GM21390 (cell line): ENCODE measurements around the gene AGT.
"Not testable (repeated sequence)": the region's sequence is repeated elsewhere in the genome, so short reads cannot be mapped to it uniquely, and the experiment has no call there.

Experiments
- ATAC-seq: cut with Tn5 transposase; IDR thresholded peaks from one replicate; pipeline ENCODE4 v1.9.1; 2021; ENCODE audit not compliant: unreplicated experiment

The AGT gene

DNA sequence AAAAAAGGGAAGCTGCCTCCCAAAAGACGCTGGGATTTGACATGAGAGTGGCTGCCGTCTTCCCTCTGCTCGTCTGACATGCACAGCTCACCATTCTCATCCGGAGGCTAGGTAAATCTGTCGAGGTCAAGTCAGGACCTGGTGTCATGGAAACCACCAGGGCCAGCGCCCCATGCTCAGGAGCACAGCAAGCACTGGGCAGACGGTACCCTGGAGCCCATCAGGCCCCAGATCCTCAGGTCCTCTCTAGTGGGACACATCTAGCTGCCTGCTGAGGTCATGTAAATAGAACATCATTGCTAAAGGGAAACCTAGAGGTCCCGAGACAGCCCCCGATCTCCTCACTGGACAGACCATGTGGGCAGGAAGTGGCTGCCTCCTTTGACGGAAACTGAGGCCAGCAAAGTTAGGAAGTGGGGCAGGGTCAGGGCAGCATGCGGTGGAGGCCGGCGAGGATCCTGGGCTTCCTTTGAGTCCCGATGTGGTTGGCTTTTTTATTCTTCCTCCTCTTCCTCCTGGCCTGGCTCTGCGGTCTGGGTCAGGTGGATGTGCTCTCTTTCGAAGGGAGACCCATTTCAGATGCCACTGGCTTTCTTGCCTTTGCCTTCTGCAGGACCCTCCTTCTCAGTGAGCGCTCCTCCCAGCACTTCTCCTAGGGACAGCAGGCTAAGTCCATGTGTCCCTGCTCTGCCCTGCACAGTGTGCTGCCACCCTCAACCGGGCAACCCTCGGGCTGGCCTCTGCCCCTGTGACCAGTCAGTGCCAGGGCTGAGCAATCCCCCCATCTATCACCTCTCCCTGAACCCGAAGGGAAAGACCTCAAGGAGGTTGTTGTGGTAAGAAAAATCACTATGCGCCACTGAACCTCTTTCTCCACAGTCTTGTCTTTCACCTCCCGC is 5.9 kb downstream of the AGT start:
- no peak for ATAC-seq

DNA sequence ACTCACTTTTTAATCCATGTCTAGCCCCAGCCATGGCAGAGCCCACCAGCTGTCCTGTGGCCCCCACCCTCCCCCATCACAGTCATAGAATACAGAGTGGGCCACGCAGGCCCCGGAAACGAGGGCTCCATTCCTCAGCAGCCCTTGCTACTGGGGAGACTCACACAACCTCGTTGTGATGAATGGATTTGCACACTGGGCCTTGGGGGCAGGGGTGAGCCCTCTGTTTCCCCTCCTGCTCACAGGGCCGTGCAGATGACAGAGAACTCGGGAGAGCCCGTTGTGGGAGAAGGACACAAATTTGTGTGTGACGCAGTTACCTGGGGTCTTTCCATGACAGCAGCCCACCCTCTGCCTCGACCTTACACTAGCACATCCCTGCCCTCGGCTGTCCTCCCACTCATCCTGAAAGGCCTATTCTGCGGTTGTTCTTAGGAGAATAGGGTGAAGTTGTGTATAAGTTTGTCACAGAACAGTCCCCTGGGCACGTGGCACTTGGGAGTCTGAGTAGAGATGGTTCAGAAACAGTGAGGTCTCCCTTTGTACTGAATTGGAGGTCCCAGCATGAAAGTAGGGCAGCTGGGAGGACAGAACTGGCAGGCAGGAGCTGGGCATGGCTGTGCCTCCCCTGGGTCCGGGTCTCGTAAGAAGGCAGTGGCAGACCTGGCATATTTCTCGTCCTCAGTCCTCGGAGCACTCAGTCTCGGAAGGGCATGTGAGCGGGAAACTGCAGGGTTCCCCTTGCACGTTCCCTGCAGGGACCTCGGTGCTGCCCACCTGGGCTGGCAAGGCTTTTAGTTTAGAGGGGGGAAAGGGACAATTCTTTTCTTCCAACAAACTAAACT is 6.8 kb downstream of the AGT start:
- ATAC-seq: no peak

GRCh38 chr1:230706020-230706699 is 7.8 kb downstream of the AGT start:
- no peak for ATAC-seq

GRCh38 chr1:230705289-230706019 is 8.5 kb downstream of the AGT start:
- no peak for ATAC-seq

GRCh38 chr1:230704830-230705229 is 9.1 kb downstream of the AGT start:
- no peak for ATAC-seq

DNA sequence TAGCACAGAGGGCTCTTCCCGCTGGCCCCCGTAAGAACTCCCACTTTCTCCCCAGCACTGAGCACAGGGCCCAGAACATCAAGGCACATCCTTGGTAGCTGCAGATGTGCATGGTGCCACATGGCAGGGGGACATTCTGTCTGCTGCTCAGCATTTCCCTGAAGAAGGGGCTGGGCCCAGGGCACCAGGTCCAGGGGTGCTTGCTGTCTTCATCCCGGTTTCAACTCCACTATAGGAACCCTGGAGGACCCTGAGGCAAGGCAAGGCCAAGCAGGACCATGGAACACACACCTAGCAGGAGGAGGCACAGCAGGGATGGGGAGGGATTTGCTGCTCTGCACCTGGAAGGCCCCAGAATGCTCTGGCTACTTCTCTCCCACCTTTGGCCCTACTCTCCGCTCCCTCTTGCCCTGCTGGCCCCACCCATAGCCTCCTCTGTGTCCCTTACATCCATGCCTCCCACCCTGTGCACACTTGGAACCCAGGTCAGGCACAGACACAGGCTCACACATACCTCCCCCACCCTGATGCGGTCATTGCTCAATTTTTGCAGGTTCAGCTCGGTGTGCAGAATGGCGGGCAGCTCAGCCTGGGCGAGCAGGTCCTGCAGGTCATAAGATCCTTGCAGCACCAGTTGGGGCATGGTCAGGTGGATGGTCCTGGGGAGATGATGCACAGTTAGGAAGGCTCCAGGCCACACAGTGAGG is 10.1 kb downstream of the AGT start:
- no peak for ATAC-seq

DNA sequence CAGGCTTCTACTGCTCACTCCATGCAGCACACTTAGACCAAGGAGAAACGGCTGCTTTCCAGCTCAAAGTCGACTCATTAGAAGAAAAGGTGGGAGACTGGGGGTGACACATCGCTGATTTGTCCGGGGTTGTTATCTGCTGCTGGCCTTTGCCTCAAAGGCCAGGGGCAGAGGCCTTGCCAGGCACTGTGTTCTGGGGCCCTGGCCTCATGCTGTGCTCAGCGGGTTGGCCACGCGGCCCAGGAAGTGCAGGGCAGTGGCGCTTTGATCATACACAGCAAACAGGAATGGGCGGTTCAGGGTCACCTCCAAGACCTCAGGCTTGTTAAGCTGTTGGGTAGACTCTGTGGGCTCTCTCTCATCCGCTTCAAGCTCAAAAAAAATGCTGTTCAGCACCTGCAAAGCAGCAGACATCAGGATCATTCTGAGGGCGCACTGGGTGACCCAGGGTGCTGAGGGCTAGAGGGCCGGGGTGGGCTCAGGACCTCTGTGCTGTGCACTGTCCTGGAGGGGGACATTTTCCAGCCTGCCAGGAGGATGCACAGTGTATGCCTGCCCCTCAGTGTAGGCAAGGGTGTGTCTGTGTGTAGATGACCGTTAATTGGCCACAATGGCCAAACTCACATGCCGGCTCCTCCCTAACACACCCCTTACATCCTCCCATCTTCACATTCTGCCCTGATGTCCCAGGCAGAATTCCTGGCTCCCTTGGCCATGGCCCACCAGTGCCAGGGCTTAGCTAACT is 10.8 kb downstream of the AGT start:
- no peak for ATAC-seq

DNA sequence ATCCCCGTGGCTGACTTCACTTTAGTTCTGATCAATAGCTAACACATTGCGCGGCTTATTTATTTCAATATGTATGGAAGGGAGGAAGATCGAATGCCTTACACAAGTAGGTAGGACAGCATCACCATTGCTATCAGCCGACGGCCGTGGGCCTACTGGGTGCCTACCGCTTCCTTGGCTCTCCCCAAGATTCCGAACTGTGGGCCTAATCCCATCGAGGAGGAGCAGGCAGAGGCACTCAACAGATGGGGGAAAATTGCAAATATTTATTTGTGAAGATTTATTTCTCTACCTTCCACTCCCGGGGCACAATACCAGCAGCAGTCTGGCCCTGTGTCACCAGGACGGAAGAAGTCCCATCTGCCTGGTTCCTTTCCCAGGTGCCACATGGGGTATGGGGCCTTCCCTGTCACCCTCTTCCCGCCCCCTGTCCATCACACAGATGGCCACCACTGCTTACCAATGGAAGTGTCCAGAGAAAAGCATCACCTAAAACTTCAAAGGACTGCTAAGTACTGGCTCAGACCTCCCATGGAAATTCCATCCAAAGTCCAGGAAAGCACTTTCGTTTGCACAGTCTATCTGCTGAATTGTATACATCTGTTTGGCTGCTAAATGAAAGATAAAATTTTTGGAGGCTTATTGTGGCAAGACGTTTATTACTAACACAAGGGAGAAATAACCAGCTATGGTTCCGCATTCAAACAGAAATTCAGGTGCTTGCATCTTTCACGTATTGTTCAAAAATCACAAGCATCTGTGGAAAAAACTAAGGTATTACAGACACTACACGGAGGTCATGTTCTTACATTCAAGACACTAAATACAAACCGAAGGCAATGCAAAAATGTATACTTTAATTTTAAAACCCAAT is 11.8 kb downstream of the AGT start:
- ATAC-seq: no peak

DNA sequence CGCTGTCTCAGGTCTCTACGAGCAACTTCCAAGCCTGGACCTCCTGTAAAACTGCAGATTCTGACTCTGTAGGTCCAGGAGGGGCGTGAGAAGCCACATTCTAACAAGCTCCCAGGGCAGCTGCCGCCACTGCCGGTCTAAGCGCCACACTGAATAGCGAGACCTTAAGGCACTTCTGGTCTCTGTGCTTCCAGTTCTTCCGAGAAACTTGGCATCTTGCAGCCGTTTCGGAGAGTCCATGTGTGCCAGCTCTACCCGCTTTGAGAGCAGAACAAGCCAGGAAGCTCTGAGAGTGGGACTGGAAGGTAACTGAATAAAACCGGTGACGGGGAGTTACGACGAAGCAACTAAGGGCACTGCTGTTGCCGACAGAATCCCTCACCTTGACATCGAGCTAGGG is 12.5 kb downstream of the AGT start:
- ATAC-seq: no peak

- no peak for ATAC-seq
These were observed 13.8 kb downstream of the AGT start for GRCh38 chr1:230700132-230700531.

DNA sequence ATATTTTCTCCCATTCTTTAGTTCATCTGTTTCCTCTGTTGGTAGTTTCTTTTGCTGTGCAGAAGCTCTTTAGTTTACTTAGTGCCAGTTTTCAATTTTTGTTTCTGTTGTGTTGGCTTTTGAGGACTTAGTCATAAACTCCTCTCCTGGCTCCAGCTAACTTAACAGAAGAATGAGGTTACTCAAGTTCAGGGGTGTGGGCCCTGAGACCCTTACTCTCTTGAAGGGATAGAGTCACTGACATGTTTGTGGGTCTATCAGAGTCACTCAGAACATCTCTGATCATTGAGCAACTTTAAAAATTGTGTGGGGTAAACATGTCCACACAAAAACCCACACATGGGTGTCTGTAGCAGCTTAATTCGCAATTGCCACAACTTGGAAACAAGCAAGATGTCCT is 14.2 kb downstream of the AGT start:
- no peak for ATAC-seq

- ATAC-seq: not testable (repeated sequence)
These were observed 15.0 kb downstream of the AGT start for GRCh38 chr1:230698964-230699363.

DNA sequence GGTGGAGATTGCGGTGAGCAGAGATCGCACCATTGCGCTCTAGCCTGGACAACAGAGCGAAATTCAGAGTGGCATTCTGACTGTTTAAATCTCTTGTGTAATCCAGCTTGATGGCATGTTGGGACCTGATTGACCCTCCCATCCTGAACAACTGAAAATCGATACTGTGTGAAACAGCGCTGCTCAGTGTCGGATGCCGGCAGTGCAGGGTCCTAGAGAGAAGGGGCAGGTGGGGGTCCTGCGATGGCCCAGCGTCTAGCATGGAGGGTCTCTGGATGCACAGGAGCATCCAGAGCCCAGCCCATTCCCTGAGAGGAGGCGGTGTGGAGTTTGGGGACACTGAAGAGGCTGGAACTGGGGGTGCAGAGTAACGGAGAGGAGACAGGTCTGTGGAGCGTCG is 15.8 kb downstream of the AGT start:
- ATAC-seq: no peak

- ATAC-seq: no peak
These were observed 17.0 kb downstream of the AGT start for GRCh38 chr1:230696722-230697437.

- no peak for ATAC-seq
These were observed 17.7 kb downstream of the AGT start for GRCh38 chr1:230696218-230696617.

DNA sequence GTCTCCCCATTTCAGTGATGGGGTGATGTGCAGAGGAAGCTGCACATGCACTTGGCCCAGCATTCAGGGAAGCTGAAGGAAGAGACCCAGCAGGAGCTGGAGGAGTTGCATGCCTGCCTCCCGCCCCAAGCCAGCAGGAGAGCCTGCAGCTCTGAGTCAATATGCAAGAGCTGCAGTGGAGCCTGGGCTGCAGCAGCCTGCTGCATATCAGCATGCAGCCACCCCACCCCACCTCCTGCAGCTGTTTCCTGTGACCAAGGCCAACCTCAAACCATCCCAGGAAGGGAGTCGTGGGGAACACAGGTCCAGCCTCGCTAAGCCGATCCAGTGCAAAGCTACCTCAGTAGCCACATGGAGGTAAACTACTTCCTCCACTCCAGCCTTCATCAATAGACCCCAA is 18.9 kb downstream of the AGT start:
- ATAC-seq: no peak

DNA sequence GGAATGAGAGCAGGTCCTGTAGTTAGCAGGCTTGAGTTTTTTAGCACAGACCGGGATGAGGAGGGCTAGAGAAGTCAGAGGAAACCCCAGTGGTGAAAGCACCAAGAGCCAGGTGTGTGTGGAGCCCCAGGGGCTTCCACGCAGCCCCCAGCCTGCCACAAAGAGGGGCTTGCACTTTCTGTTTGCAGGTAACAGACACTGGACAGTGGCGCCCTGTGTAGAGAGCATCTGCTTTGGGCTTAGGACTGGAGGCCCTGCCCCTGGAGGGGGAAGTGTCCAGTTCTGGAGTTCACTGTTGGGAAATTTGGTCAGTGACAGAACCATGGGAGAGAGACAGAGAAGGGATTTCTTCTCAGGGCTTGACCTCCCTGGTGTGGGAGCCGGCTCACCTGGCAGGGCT is 19.5 kb downstream of the AGT start:
- ATAC-seq: no peak

GRCh38 chr1:230693777-230694176 is 20.1 kb downstream of the AGT start:
- no peak for ATAC-seq
